ENCODE measurements around the gene TMEM225B. TPM values are rescaled to one million over a fixed set of nuclear protein-coding genes. Genes with fewer than 3 reads are reported as not detected.

Gene TMEM225B
- total RNA-seq, 2 donors from 2014 or later = 2.2 TPM; not detected in 1

GRCh38 chr7:99616359-99617191 is 18.5 kb downstream of the TMEM225B start, which contains the start of gene ZSCAN25:
ZSCAN25 (plus strand) TSS chr7:99616946; CDS start chr7:99619607, 2,661 bp downstream.
- peak; percentile 48 for DNase-seq (ENCODE audit: low spot score)
- H3K9me3 ChIP-seq = no peaks in the 10 kb centered on the region
- H3K4me3 ChIP-seq = peak within 1 kb of the TSS; percentile 95
- no peak for TF ChIP-seq CTCF (IDR thresholded peaks at IDR 0.05)
- no peaks in the 10 kb centered on the region for H3K27me3 ChIP-seq (replicated peaks; ENCODE audit: insufficient read depth)
- H3K36me3 ChIP-seq = peaks cover 22% of the 10 kb centered on the region
- H3K4me1 ChIP-seq (ENCODE audit: control insufficient read depth in 1 of 2, low read depth in 2 of 2) = peaks cover 7 to 17% of the 10 kb centered on the region in 2 donors
- ATAC-seq (ENCODE audit: insufficient number of reproducible peaks, low FRiP score, low read depth) = peak; percentile 79
- peak within 1 kb of the TSS; percentile 66 to 78 for H3K27ac ChIP-seq

GRCh38 chr7:99617192-99617781 is 19.2 kb downstream of the TMEM225B start:
- Histone ChIP-seq H3K27ac (peak overlapping the region; percentile 66 to 78), H3K36me3 (peaks cover 29% of the 10 kb centered on the region), H3K4me1 (ENCODE audit: control insufficient read depth in 1 of 2, low read depth in 2 of 2) (peaks cover 7 to 17% of the 10 kb centered on the region in 2 donors), H3K27me3 (replicated peaks; ENCODE audit: insufficient read depth) (no peaks in the 10 kb centered on the region), H3K9me3 (no peaks in the 10 kb centered on the region), H3K4me3 (peak overlapping the region; percentile 95)
- no peak for TF ChIP-seq CTCF (IDR thresholded peaks at IDR 0.05)
- DNase-seq (ENCODE audit: low spot score) (no peak), ATAC-seq (ENCODE audit: insufficient number of reproducible peaks, low FRiP score, low read depth) (peak; percentile 42)

GRCh38 chr7:99618726-99619125 is 20.7 kb downstream of the TMEM225B start:
- H3K36me3 ChIP-seq = peaks cover 44% of the 10 kb centered on the region
- ATAC-seq (ENCODE audit: insufficient number of reproducible peaks, low FRiP score, low read depth) = no peak

GRCh38 chr7:99619571-99620130 is 21.6 kb downstream of the TMEM225B start:
- H3K27ac ChIP-seq = no peak overlapping the region
- no peak for TF ChIP-seq CTCF (IDR thresholded peaks at IDR 0.05)
- no peaks in the 10 kb centered on the region for H3K27me3 ChIP-seq (replicated peaks; ENCODE audit: insufficient read depth)
- H3K9me3 ChIP-seq = no peaks in the 10 kb centered on the region
- H3K4me1 ChIP-seq (ENCODE audit: control insufficient read depth in 1 of 2, low read depth in 2 of 2) = peaks cover 7 to 17% of the 10 kb centered on the region in 2 donors
- H3K36me3 ChIP-seq = peaks cover 53% of the 10 kb centered on the region
- DNase-seq (ENCODE audit: low spot score) (no peak), ATAC-seq (ENCODE audit: insufficient number of reproducible peaks, low FRiP score, low read depth) (no peak)
- no peak overlapping the region for H3K4me3 ChIP-seq

More at GRCh38 chr7:99618726-99619125, 20.7 kb downstream of the TMEM225B start:
- no peak for TF ChIP-seq CTCF (IDR thresholded peaks at IDR 0.05)
- no peak overlapping the region for H3K4me3 ChIP-seq
- DNase-seq (ENCODE audit: low spot score) = no peak
- no peak overlapping the region for H3K27ac ChIP-seq
- H3K27me3 ChIP-seq (replicated peaks; ENCODE audit: insufficient read depth) = no peaks in the 10 kb centered on the region
- H3K4me1 ChIP-seq (ENCODE audit: control insufficient read depth in 1 of 2, low read depth in 2 of 2) = peaks cover 7 to 17% of the 10 kb centered on the region in 2 donors
- no peaks in the 10 kb centered on the region for H3K9me3 ChIP-seq

- Histone ChIP-seq H3K4me1 (ENCODE audit: control insufficient read depth in 1 of 2, low read depth in 2 of 2) (peaks cover 7 to 13% of the 10 kb centered on the region in 2 donors), H3K27me3 (replicated peaks; ENCODE audit: insufficient read depth) (no peaks in the 10 kb centered on the region), H3K4me3 (no peak overlapping the region), H3K9me3 (no peaks in the 10 kb centered on the region), H3K36me3 (peaks cover 68% of the 10 kb centered on the region), H3K27ac (no peak overlapping the region)
- no peak for DNase-seq (ENCODE audit: low spot score)
- no peak for ATAC-seq (ENCODE audit: insufficient number of reproducible peaks, low FRiP score, low read depth)
- TF ChIP-seq CTCF (IDR thresholded peaks at IDR 0.05) = no peak
Measured at GRCh38 chr7:99621271-99621670, 23.2 kb downstream of the TMEM225B start.
